ENCODE measurements around the gene ABHD16A.
A peak's percentile ranks its signal among the peaks of the same experiment; 100 is the strongest.

Gene ABHD16A

DNA sequence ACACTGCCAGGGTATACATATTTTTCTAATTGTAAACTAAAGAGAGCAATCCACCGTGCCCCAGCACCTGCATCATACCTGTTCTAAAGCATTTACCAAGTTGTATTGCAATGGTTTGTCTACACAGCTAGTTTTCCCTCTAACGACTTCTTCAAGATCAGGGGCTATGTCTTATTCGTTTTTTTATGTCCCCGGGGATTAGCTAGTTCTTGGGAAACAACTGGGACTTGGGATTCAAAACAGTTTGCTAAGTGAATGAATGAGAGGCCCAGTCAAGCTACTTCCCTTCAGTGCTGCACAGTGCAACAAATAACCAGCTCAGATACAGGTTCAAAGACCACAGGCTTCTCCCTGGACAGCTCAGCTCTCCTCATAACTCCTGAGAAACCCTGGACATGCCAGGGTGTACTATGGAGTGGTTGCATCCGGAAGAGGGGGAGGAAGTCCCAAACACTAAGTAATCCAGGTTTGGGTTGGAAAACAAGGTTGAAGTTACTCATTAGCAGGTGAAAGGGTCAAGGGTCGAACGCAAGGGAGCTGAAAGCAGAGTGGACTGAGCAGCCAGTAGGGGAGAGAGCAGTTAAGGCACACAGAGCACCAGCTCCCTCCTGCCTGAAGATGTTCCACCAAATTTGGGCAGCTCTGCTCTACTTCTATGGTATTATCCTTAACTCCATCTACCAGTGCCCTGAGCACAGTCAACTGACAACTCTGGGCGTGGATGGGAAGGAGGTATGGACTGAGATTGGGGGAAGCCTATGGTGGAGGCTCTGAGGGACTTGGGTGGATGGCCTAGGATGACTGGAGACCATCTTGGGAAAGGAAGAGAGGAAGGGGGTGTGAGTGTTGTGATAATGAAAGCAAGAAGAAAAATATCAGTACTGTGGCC lies 47.5 kb downstream of the ABHD16A start, which contains the start of gene APOM:
APOM (plus strand) TSS at position 546 of the 889 bp plus-strand sequence; CDS start at position 619, 73 bp downstream.
- TF ChIP-seq, protein P1, sequence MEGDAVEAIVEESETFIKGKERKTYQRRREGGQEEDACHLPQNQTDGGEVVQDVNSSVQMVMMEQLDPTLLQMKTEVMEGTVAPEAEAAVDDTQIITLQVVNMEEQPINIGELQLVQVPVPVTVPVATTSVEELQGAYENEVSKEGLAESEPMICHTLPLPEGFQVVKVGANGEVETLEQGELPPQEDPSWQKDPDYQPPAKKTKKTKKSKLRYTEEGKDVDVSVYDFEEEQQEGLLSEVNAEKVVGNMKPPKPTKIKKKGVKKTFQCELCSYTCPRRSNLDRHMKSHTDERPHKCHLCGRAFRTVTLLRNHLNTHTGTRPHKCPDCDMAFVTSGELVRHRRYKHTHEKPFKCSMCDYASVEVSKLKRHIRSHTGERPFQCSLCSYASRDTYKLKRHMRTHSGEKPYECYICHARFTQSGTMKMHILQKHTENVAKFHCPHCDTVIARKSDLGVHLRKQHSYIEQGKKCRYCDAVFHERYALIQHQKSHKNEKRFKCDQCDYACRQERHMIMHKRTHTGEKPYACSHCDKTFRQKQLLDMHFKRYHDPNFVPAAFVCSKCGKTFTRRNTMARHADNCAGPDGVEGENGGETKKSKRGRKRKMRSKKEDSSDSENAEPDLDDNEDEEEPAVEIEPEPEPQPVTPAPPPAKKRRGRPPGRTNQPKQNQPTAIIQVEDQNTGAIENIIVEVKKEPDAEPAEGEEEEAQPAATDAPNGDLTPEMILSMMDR (conservative IDR thresholded peaks at IDR 0.05; ENCODE audit: low read depth, low read length) = no peak
- H3K4me3 ChIP-seq (ENCODE audit: low read depth, low read length) = no peak within 1 kb of the TSS
- no peak for DNase-seq (ENCODE audit: low read depth)

DNA sequence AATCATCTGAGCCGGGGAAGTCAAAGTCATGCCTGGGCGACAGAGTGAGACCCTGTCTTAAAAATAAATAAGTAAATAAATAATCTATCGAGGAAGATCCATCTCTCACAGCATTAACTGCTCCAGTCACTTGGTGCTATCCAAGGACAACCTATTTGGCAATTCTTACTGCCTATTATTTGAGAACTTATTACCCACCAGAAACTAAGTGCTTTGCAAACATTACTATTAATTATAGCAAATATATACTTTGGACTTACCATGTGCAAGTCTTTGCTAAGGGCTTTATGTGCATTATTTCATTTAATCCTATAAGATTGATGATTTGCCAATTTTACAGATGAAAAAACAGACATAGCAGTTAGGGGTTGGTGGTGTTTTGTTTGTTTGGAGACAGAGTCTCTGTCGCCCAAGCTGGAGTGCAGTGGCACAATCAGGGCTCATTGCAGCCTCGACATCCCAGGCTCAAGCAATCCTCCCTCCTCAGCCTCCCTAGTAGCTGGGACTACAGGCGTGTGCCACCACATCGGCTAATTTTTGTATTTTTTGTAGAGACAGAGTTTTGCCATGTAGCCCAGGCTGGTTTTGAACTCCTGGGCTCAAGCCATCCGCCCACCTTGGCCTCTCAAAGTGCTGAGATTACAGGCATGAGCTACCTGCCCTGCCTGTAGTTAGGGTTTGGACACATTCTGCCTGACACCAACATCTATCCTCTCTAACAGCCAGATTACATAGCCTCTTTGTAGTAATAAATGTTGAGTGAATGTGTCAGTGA lies 48.4 kb downstream of the ABHD16A start:
- no peak for DNase-seq (ENCODE audit: low read depth)
- no peak overlapping the region for H3K4me3 ChIP-seq (ENCODE audit: low read depth, low read length)
- TF ChIP-seq, protein P1 (conservative IDR thresholded peaks at IDR 0.05; ENCODE audit: low read depth, low read length) = no peak

DNA sequence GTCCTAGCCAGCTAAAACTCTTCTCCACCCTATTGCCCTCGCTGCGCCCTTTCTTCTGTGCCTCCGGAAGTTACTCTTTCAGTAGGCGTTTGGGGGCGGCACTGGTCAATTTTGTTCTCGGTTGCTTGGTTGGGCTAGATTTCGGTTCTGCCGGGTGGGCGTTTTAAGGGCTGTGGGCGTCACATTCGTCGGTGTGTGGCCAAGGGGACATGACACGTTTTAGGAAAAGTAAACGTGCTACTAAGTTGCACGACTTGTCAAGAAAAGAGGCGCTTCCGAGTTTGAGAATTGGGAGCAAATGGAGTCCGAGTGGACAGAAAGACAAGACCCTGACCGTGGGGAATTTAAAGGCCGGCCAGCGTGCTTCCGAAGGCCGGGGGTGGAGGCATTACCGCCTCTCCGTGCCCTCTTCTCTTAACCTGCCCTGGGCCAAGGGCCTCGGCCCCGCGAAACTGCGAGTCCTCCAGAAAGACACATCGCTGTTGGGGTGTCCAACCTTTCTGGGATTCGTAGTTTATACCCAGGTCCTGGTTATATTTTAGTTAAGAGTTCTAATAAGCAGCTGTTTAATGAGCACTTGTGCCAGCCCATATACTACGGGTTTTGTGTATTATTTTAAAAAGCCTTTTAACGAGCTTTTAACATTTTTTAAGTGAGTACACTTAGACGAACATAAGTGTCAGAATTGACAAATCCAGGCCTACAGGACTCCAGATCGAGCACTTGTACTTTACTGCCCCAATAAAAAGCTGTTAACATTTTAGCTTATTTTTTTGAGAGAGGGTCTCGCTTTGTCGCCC lies 50.0 kb downstream of the ABHD16A start:
- DNase-seq (ENCODE audit: low read depth) = no peak
- H3K4me3 ChIP-seq (ENCODE audit: low read depth, low read length) = peak overlapping the region; percentile 89
- TF ChIP-seq, protein P1 (conservative IDR thresholded peaks at IDR 0.05; ENCODE audit: low read depth, low read length) = peak; percentile 32

DNA sequence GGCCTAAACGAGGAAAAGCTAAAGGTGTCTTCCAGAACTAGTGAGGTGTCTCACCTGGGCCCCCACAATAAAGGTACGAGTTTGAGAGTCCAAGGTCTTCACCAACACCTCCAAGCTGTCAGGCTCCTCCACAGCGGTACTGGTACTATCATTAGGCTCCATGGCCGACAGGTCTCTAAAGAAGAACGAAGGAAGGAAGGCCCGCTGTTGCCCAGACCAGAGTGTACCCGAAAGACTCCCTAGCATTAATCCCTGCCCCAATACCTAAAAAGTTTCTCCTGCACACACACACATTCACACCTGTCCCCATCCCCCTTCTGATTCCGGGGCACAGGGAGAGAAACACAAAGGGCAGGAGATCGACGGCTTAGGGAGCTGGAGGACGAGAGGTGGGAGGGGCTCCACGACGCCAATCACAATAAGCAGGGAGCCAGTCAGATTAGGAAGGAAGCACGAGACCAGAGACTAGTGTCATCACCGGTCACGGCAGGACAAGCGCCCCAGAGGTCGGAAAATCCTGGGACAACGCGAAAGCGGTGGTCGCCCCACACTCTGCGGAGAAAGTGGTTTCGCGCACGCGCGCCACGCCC lies 51.4 kb downstream of the ABHD16A start:
- H3K4me3 ChIP-seq (ENCODE audit: low read depth, low read length) = peak overlapping the region; percentile 89
- peak; percentile 79 for DNase-seq (ENCODE audit: low read depth)
- TF ChIP-seq, protein P1 (conservative IDR thresholded peaks at IDR 0.05; ENCODE audit: low read depth, low read length) = no peak

DNA sequence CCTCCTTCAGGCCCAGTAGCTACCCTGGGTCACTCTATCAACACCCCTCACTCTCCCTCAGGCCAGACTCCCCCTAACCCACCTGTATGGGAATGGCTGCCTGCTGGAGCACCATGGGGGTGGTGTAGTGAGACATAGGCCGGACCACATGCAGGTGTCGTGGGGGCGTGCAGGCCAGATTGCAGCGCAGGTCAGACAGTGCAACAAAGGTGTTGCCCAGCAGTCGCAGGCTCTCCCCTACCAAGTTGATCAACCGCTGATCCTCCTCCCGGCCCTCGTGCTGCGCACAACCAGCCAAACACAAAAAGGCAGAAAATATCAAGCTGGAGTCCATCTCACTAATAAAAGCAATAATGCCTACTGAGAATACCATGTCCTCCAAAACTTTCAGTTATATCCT lies 57.8 kb downstream of the ABHD16A start:
- DNase-seq (ENCODE audit: low read depth) = no peak
- TF ChIP-seq, protein P1 (conservative IDR thresholded peaks at IDR 0.05; ENCODE audit: low read depth, low read length) = no peak
- H3K4me3 ChIP-seq (ENCODE audit: low read depth, low read length) = no peak overlapping the region

DNA sequence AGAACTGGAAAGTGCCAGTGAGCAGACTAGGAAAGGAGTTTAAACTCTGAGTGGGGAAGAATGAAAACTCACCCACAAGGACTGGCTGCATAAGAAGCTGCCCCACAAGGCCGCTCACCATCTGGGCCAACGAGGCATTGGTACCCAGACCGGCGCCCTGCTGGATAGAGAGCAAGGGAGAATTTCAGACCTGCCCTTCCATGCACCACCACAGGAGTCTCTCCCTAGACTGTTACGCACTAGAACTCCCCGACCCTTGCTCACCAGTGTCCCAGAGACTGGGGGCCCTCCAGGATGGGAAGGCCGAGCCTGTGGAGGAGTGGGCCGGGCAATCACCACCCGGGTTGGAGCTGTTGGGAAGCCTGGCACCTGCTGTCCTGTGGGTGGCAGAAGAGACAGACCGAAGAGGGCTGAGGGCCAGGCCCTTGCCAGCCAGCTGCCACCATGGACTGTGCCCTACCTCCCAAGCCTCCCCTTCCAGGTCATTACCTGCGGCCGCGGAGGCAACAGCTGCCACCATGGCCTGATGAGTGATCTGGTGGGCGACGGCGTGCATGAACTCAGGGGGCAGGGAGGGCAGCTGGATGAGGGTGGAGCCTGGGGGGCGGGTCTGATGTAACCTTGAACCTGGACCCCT lies 59.2 kb downstream of the ABHD16A start:
- TF ChIP-seq, protein P1 (conservative IDR thresholded peaks at IDR 0.05; ENCODE audit: low read depth, low read length) = no peak
- no peak for DNase-seq (ENCODE audit: low read depth)
- no peak overlapping the region for H3K4me3 ChIP-seq (ENCODE audit: low read depth, low read length)
